ENCODE data around the gene RNF223. TPM values are rescaled to one million over a fixed set of nuclear protein-coding genes. Genes with fewer than 3 reads are reported as not detected.

RNF223 gene
- total RNA-seq, 1 experiment from 2014 or later = not detected

DNA sequence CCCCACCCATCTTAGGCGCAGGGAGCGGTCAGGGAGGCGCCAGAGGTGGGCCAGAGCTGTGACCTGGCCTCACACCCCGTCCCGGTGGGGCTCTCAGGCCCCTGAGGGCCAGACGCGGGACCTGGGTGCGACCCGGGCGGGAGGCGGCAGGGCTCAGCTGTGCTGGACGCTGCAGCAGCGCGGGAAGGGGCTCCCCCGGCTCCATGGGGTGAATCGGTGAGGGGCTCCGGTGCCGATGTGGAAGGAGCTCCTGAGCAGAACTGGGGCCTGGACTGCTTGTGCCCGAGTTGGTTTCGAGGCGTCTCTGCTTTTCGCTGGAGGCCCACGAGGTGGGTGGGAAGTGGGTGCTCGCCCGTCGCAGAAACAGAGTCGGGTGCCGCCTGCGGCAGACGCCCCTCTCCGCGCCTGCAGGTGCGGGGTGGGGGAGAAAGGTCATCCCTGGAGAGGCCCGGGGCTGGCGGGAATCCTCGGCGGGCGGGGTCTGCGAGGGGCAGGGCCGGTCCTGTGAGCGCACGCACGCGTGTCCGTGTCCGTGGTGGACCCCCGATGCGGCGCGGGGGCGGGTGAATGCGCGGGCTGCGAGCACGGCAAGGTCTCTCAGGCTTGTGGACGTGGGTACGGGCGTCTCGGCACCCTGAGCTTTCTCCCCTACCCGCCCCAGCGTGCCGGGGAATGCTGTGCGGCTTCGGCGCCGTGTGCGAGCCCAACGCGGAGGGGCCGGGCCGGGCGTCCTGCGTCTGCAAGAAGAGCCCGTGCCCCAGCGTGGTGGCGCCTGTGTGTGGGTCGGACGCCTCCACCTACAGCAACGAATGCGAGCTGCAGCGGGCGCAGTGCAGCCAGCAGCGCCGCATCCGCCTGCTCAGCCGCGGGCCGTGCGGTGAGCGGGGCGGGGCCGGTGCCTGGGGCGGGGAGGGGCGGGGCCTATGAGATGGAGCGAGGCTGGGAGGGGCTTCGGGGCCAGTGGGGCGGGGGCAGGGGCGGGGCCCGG is 33.8 kb downstream of the RNF223 start (continued):
- no peak for TF ChIP-seq ATF6 (CRISPR knock-in tag; IDR thresholded peaks at IDR 0.05)

DNA sequence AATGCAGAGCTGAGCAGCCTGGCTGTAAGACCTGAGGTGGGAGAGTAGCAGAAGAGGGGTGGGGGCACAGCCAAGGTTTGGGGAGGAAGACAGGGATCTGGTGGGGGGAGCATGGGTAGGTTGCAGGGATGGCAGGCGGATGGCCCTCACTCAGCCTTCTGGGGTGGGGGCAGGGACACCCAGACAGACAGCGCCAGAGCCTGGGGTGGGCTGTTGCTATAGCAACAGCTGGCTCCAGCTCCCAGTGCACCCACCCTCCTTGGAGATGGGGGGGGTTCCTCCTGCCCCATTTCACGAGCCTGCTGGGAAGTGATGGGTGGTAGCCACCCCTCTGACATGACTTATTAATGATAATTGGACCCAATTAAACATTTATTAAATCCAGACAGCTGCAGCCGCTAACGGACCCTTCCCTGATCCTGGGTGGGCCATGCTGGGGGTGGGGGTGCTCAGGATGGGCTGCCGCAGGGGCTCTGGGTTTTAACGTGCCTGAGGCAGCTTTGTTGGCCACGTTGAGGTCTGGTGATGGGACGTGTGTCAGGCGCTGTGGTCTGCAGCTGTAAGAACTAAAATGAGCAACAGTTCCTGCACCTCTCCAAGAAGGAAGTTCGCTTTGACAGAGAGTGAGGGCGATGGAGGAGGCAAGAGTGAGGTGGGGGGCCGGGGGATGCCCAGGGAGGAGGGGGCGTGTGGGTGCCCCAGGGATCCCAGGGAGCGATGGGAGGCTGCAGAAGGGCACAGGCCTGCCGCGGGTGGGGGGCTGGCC is 34.8 kb downstream of the RNF223 start:
- Mint-ChIP-seq H3K27ac (no peak overlapping the region), H3K4me1 (peaks cover 5% of the 10 kb centered on the region), H3K9me3 (no peaks in the 10 kb centered on the region), H3K27me3 (ENCODE audit: low read depth) (peaks cover 46% of the 10 kb centered on the region), H3K36me3 (peaks cover 7% of the 10 kb centered on the region; the same call in 1 of the 2 replicates), H3K4me3 (peak overlapping the region; percentile 58; the same call in 1 of the 2 replicates)
- no peak for ATAC-seq
- ChIA-PET CTCF (interaction anchor here (1.0 to 4.0 kb wide), 12 partner anchors 15 to 266 kb away, joined by 3 to 35 read pairs (median 5); partner anchors contain the start of gene AGRN), POLR2A (interaction anchor here (0.8 to 2.9 kb wide), 4 partner anchors 14 to 73 kb away, joined by 3 to 15 read pairs (median 4); partner anchors contain the start of gene PLEKHN1)
- DNase-seq (ENCODE audit: low spot score) = no peak
- TF ChIP-seq CDX4 (CRISPR knock-in tag; IDR thresholded peaks at IDR 0.05; ENCODE audit: borderline replicate concordance) (no peak), AR (CRISPR knock-in tag; IDR thresholded peaks at IDR 0.05) (no peak), IRF2 (CRISPR knock-in tag; IDR thresholded peaks at IDR 0.05; ENCODE audit: borderline replicate concordance, low read depth) (no peak), ZNF671 (CRISPR knock-in tag; IDR thresholded peaks at IDR 0.05) (no peak), CBFB (CRISPR knock-in tag; IDR thresholded peaks at IDR 0.05; ENCODE audit: low read depth) (no peak), PREB (CRISPR knock-in tag; IDR thresholded peaks at IDR 0.05; ENCODE audit: borderline replicate concordance) (no peak)
- TF ChIP-seq, protein P1, sequence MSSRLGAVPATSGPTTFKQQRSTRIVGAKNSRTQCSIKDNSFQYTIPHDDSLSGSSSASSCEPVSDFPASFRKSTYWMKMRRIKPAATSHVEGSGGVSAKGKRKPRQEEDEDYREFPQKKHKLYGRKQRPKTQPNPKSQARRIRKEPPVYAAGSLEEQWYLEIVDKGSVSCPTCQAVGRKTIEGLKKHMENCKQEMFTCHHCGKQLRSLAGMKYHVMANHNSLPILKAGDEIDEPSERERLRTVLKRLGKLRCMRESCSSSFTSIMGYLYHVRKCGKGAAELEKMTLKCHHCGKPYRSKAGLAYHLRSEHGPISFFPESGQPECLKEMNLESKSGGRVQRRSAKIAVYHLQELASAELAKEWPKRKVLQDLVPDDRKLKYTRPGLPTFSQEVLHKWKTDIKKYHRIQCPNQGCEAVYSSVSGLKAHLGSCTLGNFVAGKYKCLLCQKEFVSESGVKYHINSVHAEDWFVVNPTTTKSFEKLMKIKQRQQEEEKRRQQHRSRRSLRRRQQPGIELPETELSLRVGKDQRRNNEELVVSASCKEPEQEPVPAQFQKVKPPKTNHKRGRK (CRISPR knock-in tag; IDR thresholded peaks at IDR 0.05; ENCODE audit: borderline replicate concordance) = no peak

GRCh38 chr1:1038694-1039093 is 35.4 kb downstream of the RNF223 start:
- POLR2A ChIA-PET = no interaction called here
- Mint-ChIP-seq H3K27me3 (ENCODE audit: low read depth) (peaks cover 46% of the 10 kb centered on the region), H3K9me3 (no peaks in the 10 kb centered on the region), H3K4me1 (peaks cover 5% of the 10 kb centered on the region), H3K4me3 (no peak overlapping the region), H3K27ac (no peak overlapping the region), H3K36me3 (peaks cover 7% of the 10 kb centered on the region; the same call in 1 of the 2 replicates)
- no peak for DNase-seq (ENCODE audit: low spot score)
- no peak for ATAC-seq
- CTCF ChIA-PET = interaction anchor here (1.0 to 4.0 kb wide), 6 partner anchors 19 to 134 kb away, joined by 3 to 35 read pairs (median 5); partner anchors contain the start of gene AGRN
- TF ChIP-seq E2F5 (CRISPR knock-in tag; IDR thresholded peaks at IDR 0.05) (no peak), MAX (CRISPR knock-in tag; IDR thresholded peaks at IDR 0.05) (no peak), ZNF219 (CRISPR knock-in tag; IDR thresholded peaks at IDR 0.05; ENCODE audit: borderline replicate concordance) (no peak), ZNF138 (CRISPR knock-in tag; conservative IDR thresholded peaks at IDR 0.05) (no peak), SMAD4 (CRISPR knock-in tag; IDR thresholded peaks at IDR 0.05) (no peak), TEAD4 (CRISPR knock-in tag; IDR thresholded peaks at IDR 0.05) (no peak), TCF7 (CRISPR knock-in tag; IDR thresholded peaks at IDR 0.05; ENCODE audit: low read depth) (no peak), ELF4 (CRISPR knock-in tag; IDR thresholded peaks at IDR 0.05; ENCODE audit: low read depth) (no peak), CDX4 (CRISPR knock-in tag; IDR thresholded peaks at IDR 0.05; ENCODE audit: borderline replicate concordance) (no peak), NR2C2 (CRISPR knock-in tag; IDR thresholded peaks at IDR 0.05) (no peak)
